ENCODE data around the gene ARL4D.
A peak's percentile ranks its signal among the peaks of the same experiment; 100 is the strongest.
"Not testable (repeated sequence)": the region's sequence is repeated elsewhere in the genome, so short reads cannot be mapped to it uniquely, and the experiment has no call there.

Gene ARL4D

GRCh38 chr17:43388359-43389045, 10.3 kb upstream of the ARL4D start:
- peak overlapping the region; percentile 65 for H3K4me3 ChIP-seq (ENCODE audit: low read depth, low read length)
- TF ChIP-seq CTCF (IDR thresholded peaks at IDR 0.05; ENCODE audit: low read depth, low read length) = no peak

GRCh38 chr17:43389046-43389947, 9.5 kb upstream of the ARL4D start:
- peak overlapping the region; percentile 65 for H3K4me3 ChIP-seq (ENCODE audit: low read depth, low read length)
- TF ChIP-seq CTCF (IDR thresholded peaks at IDR 0.05; ENCODE audit: low read depth, low read length) = peak; percentile 78

GRCh38 chr17:43392397-43392796, 6.4 kb upstream of the ARL4D start:
- no peak for TF ChIP-seq CTCF (IDR thresholded peaks at IDR 0.05; ENCODE audit: low read depth, low read length)

GRCh38 chr17:43393944-43394482, 4.8 kb upstream of the ARL4D start:
- H3K4me3 ChIP-seq (ENCODE audit: low read depth, low read length) = no peak overlapping the region
- TF ChIP-seq CTCF (IDR thresholded peaks at IDR 0.05; ENCODE audit: low read depth, low read length) = peak; percentile 60

More at GRCh38 chr17:43392397-43392796, 6.4 kb upstream of the ARL4D start:
- H3K4me3 ChIP-seq (ENCODE audit: low read depth, low read length) = no peak overlapping the region

DNA sequence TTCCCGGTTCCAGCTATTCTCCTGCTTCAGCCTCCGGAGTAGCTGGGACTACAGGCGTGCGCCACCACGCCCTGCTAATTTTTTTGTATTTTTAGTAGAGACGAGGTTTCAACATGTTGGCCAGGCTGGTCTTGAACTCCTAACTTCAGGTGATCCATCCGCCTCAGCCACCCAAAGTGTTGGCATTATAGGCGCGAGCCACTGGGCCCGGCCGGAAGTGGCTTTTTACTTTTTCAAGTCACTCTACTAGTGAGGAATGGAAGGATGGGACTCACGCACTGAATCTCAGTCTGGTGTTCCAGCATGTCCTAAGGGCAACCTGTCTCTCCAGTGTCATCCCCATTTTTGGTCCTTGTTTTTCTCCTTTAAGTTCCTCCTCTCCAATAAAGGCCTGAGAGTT, 4.1 kb upstream of the ARL4D start:
- H3K4me3 ChIP-seq (ENCODE audit: low read depth, low read length) = not testable (repeated sequence)

GRCh38 chr17:43395165-43395564, 3.6 kb upstream of the ARL4D start:
- no peak for TF ChIP-seq CTCF (IDR thresholded peaks at IDR 0.05; ENCODE audit: low read depth, low read length)
- H3K4me3 ChIP-seq (ENCODE audit: low read depth, low read length) = no peak overlapping the region

DNA sequence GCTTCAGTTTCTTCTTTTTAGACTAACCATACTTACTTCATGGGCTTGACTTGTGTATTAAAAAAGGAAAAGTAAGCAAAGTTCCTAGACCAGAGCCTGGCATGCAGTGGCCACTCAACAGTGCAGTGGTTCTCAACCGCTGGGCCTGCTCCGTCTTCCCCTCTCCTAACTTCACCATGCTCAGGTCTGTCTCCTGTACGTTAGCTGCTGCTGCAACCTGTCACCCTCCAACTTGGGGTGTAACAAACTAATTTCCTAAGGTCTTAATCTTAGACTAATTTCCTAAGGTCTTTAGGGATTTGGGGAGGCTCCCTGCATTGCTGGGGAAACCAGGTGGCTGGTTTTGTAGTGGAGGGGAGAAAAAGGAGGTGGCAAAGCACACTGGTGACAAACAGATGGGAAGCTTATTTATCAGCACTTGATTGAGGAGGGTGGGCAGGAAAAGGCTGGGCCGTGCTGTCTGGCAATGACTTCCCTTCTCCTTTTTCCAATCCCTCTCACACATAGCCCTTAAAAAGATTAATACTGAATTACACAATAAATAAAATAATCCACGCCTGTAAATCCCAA, 2.2 kb upstream of the ARL4D start:
- no peak for TF ChIP-seq CTCF (IDR thresholded peaks at IDR 0.05; ENCODE audit: low read depth, low read length)
- H3K4me3 ChIP-seq (ENCODE audit: low read depth, low read length) = no peak overlapping the region
